Lung (tissue), 12 donors: ENCODE results near the gene RALA. TPM values are rescaled to one million over a fixed set of nuclear protein-coding genes. Genes with fewer than 3 reads are reported as not detected.
"Not testable (repeated sequence)": the region's sequence is repeated elsewhere in the genome, so short reads cannot be mapped to it uniquely, and the experiment has no call there.

Experiments used
- ATAC-seq: fragments of 200-7000 bp; cut with Tn5 transposase; one replicate; pipeline ENCODE4 v1.9.1; 2020; ENCODE audit warnings: moderate number of reproducible peaks; ENCODE audit not compliant: insufficient read depth, low FRiP score
- DNase-seq, 3 donors: peaks; one replicate each; pipeline ENCODE4 v3.0.0-alpha.2; 2013 to 2017
- H3K27ac ChIP-seq, 2 donors: one replicate each; pipeline ENCODE4 v1.5.1; 2013; ENCODE audit warnings: mild to moderate bottlenecking in 2 of 2, moderate library complexity in 2 of 2, control low read depth in 1 of 2, inconsistent platforms in 1 of 2, low read depth in 1 of 2, low read length in 1 of 2
- H3K27me3 ChIP-seq, 3 donors: one replicate each; pipeline ENCODE4 v1.5.1; 2013; ENCODE audit warnings: low read length in 2 of 3; ENCODE audit not compliant: control insufficient read depth in 3 of 3, insufficient read depth in 3 of 3
- H3K36me3 ChIP-seq, 4 donors: one replicate each; pipeline ENCODE4 v1.5.1; 2013; ENCODE audit warnings: low read length in 4 of 4, mild to moderate bottlenecking in 1 of 4, moderate library complexity in 1 of 4; ENCODE audit not compliant: control insufficient read depth in 4 of 4, insufficient read depth in 4 of 4
- H3K4me1 ChIP-seq, 5 donors: one replicate each; pipeline ENCODE4 v1.5.1; 2013; ENCODE audit warnings: low read length in 5 of 5, mild to moderate bottlenecking in 2 of 5, moderate library complexity in 1 of 5; ENCODE audit not compliant: control insufficient read depth in 5 of 5, insufficient read depth in 5 of 5
- H3K4me3 ChIP-seq: one replicate; pipeline ENCODE4 v1.5.1; 2013; ENCODE audit warnings: mild to moderate bottlenecking, control low read depth, moderate library complexity
- H3K9ac ChIP-seq, 2 donors: one replicate each; pipeline ENCODE4 v1.5.1; 2013; ENCODE audit warnings: low read length in 2 of 2, control low read depth in 1 of 2; ENCODE audit not compliant: insufficient read depth in 1 of 2
- H3K9me3 ChIP-seq, 4 donors: one replicate each; pipeline ENCODE4 v1.5.1; 2013; ENCODE audit warnings: low read length in 3 of 4, mild to moderate bottlenecking in 1 of 4, moderate library complexity in 1 of 4; ENCODE audit not compliant: control insufficient read depth in 4 of 4, insufficient read depth in 3 of 4
- WGBS, 2 donors: extraction: QIAGEN DNeasy Blood & Tissue Kit; methylation state at CpG; one replicate each; pipeline ENCODE4 v1.1.7; 2013; 5-methylcytosine and 5-hydroxymethylcytosine counted together
- polyA plus RNA-seq, 2 donors: library from polyadenylated mRNA; stranded (reverse); fragments of 200-250 nt; gene quantifications; one replicate each; pipeline ENCODE4 v1.2.1, GENCODE V29; 2013
- total RNA-seq, 2 donors: library from RNA; depleted of rRNA in 1 of 2; stranded (reverse); fragments of >200 nt in 1 of 2; gene quantifications; one replicate each; pipeline ENCODE4 v1.2.1, GENCODE V29; 2014 to 2021
- TF ChIP-seq, protein P1 (sequence below): IDR thresholded peaks from 2 replicates; pipeline ENCODE4 v1.5.1; 2012; ENCODE audit warnings: mild to moderate bottlenecking; ENCODE audit errors: control extremely low read depth, extremely low read depth
- donor health status: control.
- donor health status: control.
- donor health status: Bipolar disorder and iron deficiency.
- donor health status: healthy.
- donor health status: DM: yes; HTN: yes; CAD: no.

The RALA gene
- total and polyA plus RNA-seq, 4 donors: 29.5 to 41.0 (median 30.6) TPM

DNA sequence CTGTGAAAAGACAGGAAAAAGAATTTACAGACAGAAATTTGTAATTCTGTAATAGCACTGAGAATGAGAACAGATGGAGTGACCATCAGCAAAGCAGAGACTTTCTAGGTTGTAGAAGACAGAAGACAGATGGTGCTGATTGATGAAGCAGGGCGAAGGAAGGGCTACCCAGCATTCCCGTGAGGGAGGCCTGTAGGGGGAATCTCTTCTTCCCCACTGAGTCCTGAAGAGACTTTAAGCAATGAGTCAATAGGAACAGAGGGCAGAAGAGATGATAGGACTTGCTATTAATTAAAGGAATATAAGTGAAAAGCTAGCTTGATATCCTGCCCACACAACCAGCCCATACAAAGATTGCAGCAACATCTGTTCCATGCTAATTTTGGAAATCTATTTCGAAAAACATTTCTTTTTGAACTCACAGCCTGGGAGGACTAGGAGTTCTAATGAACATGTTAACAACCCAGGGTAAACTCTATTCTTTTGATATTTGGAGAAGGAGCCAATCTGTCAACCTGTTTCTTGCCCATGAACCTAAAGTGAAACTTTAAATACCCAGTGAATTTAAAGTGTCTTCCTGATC is 44.1 kb downstream of the RALA start:
- TF ChIP-seq, protein P1, sequence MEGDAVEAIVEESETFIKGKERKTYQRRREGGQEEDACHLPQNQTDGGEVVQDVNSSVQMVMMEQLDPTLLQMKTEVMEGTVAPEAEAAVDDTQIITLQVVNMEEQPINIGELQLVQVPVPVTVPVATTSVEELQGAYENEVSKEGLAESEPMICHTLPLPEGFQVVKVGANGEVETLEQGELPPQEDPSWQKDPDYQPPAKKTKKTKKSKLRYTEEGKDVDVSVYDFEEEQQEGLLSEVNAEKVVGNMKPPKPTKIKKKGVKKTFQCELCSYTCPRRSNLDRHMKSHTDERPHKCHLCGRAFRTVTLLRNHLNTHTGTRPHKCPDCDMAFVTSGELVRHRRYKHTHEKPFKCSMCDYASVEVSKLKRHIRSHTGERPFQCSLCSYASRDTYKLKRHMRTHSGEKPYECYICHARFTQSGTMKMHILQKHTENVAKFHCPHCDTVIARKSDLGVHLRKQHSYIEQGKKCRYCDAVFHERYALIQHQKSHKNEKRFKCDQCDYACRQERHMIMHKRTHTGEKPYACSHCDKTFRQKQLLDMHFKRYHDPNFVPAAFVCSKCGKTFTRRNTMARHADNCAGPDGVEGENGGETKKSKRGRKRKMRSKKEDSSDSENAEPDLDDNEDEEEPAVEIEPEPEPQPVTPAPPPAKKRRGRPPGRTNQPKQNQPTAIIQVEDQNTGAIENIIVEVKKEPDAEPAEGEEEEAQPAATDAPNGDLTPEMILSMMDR: no peak
- Histone ChIP-seq H3K4me1 (peaks cover 0 to 17% (median 5%) of the 10 kb centered on the region in 5 donors), H3K4me3 (no peak overlapping the region), H3K9me3 (no peaks in the 10 kb centered on the region), H3K36me3 (peaks cover 0 to 5% (median 1%) of the 10 kb centered on the region in 4 donors), H3K27me3 (no peaks in the 10 kb centered on the region), H3K27ac (no peak overlapping the region), H3K9ac (no peak overlapping the region)
- ATAC-seq (no peak), DNase-seq (peak in 1 of 3 donors; percentile 43)
- 63 to 67% methylated on average over 3 of the region's 3 CpGs for WGBS, 2 donors

DNA sequence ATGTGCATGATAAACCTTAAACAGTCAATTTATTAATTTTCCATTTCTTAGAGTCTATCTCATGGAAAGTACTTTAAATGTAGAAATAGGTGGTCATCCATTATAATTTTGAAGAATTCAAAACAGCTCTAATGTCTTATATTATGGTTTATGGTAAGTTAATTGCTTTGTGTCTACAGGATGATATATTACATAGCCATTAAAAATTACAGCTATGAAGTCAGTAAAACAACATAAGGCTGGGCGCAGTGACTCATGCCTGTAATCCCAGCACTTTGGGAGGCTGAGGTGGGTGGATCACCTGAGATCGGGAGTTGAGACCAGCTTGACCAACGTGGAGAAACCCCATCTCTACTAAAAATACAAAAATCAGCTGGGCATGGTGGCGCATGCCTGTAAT is 44.9 kb downstream of the RALA start:
- peaks cover 0 to 17% (median 5%) of the 10 kb centered on the region in 5 donors for H3K4me1 ChIP-seq
- H3K4me3 ChIP-seq, H3K9ac ChIP-seq, H3K9me3 ChIP-seq, H3K36me3 ChIP-seq, H3K27me3 ChIP-seq, ATAC-seq, DNase-seq, H3K27ac ChIP-seq: not testable (repeated sequence)
- WGBS, 2 donors: 93 to 98% methylated on average over 4 of the region's 4 CpGs

DNA sequence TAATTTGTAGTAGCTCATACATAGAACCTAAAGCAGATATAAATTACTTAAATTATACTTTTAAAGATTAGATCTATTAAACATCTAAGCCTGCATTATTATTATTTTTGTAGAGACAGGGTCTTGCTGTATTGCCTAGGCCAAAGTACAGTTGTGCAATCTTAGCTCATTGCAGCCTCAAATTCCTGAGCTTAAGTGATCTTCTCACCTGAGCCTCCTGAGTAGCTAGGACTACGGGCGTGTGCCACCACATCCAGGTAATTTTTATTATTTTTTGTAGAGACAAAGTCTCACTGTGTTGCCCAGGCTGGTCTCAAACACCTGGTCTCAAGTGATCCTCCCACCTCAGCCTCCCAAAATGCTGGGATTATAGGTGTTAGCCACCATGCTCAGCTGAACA is 46.7 kb downstream of the RALA start:
- Histone ChIP-seq H3K36me3 (no peaks in the 10 kb centered on the region), H3K27me3 (no peaks in the 10 kb centered on the region), H3K4me3 (no peak overlapping the region), H3K9me3 (no peaks in the 10 kb centered on the region), H3K4me1 (peaks cover 0 to 20% (median 5%) of the 10 kb centered on the region in 5 donors), H3K9ac (no peak overlapping the region), H3K27ac (no peak overlapping the region)
- 93 to 97% methylated on average over 2 of the region's 2 CpGs for WGBS, 2 donors
- DNase-seq (no peak), ATAC-seq (no peak)
- TF ChIP-seq, protein P1: no peak

DNA sequence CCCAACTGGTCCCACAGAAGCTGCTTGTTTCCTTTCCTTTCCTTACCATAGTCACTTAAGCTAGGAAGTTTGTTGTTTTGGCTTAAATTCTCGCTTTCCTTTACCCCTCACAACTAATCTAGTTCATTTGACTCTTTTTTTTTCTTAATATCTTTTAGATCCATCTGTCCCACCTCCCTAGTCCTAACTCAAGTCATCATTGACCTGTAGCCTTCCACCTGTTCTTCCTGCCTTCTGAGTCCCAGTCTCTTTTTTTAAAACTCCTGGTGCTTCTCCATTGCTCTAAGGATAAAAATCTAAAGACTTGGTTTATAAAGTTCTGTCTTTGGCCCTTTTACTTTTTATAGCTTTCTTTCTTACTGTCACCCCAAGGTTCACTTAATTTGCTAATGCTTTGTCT is 47.6 kb downstream of the RALA start:
- ATAC-seq: no peak
- Histone ChIP-seq H3K36me3 (no peaks in the 10 kb centered on the region), H3K9me3 (no peaks in the 10 kb centered on the region), H3K4me3 (no peak overlapping the region), H3K4me1 (peaks cover 0 to 23% (median 5%) of the 10 kb centered on the region in 5 donors), H3K27ac (no peak overlapping the region), H3K27me3 (no peaks in the 10 kb centered on the region), H3K9ac (no peak overlapping the region)
- TF ChIP-seq, protein P1: no peak
- DNase-seq: no peak
- WGBS, 2 donors: 0 to 57% methylated on average over 1 of the region's 1 CpG
